HUDEP-2 (cell line): ENCODE measurements around the gene KIAA0319L.
A peak's percentile ranks its signal among the peaks of the same experiment; 100 is the strongest.
"Not testable (repeated sequence)": the region's sequence is repeated elsewhere in the genome, so short reads cannot be mapped to it uniquely, and the experiment has no call there.

Experiments
- DNase-seq, 76 experiments: peaks; one replicate each; lab custom pipeline; 2025; ENCODE audit not compliant: unreplicated experiment in 76 of 76; lab: John Stamatoyannopoulos, UW

Gene KIAA0319L

GRCh38 chr1:35585281-35585680, 28.1 kb upstream of the KIAA0319L start:
- no peak for DNase-seq

DNA sequence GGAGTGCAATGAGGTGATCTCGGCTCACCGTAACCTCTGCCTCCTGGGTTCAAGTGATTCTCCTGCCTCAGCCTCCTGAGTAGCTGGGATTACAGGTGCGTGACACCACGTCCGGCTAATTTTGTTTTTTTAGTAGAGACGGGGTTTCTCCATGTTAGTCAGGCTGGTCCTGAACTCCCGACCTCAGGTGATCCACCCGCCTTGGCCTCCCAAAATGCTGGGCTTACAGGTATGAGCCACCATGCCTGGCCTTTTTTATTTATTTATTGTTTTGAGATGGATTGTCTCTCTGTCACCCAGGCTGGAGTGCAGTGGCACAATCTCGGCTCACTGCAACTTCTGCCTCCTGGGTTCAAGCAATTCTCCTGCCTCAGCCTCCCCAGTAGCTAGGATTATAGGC, 24.4 kb upstream of the KIAA0319L start:
- not testable (repeated sequence) for DNase-seq

GRCh38 chr1:35580949-35581388, 23.8 kb upstream of the KIAA0319L start:
- DNase-seq = no peak

DNA sequence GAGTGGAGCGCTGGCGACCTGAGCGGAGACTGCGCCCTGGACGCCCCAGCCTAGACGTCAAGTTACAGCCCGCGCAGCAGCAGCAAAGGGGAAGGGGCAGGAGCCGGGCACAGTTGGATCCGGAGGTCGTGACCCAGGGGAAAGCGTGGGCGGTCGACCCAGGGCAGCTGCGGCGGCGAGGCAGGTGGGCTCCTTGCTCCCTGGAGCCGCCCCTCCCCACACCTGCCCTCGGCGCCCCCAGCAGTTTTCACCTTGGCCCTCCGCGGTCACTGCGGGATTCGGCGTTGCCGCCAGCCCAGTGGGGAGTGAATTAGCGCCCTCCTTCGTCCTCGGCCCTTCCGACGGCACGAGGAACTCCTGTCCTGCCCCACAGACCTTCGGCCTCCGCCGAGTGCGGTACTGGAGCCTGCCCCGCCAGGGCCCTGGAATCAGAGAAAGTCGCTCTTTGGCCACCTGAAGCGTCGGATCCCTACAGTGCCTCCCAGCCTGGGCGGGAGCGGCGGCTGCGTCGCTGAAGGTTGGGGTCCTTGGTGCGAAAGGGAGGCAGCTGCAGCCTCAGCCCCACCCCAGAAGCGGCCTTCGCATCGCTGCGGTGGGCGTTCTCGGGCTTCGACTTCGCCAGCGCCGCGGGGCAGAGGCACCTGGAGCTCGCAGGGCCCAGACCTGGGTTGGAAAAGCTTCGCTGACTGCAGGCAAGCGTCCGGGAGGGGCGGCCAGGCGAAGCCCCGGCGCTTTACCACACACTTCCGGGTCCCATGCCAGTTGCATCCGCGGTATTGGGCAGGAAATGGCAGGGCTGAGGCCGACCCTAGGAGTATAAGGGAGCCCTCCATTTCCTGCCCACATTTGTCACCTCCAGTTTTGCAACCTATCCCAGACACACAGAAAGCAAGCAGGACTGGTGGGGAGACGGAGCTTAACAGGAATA, 20.1 kb upstream of the KIAA0319L start:
- DNase-seq = no peak

DNA sequence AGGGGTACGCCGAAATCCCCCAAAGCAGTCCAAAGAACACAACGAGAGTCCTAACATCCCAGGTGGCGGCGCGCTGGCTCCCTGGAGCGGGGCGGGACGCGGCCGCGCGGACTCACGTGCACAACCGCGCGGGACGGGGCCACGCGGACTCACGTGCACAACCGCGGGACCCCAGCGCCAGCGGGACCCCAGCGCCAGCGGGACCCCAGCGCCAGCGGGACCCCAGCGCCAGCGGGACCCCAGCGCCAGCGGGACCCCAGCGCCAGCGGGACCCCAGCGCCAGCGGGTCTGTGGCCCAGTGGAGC, 19.5 kb upstream of the KIAA0319L start:
- DNase-seq = not testable (repeated sequence)

GRCh38 chr1:35576061-35576765, 19.0 kb upstream of the KIAA0319L start:
- DNase-seq = no peak

GRCh38 chr1:35575416-35575958, 18.3 kb upstream of the KIAA0319L start:
- no peak for DNase-seq

DNA sequence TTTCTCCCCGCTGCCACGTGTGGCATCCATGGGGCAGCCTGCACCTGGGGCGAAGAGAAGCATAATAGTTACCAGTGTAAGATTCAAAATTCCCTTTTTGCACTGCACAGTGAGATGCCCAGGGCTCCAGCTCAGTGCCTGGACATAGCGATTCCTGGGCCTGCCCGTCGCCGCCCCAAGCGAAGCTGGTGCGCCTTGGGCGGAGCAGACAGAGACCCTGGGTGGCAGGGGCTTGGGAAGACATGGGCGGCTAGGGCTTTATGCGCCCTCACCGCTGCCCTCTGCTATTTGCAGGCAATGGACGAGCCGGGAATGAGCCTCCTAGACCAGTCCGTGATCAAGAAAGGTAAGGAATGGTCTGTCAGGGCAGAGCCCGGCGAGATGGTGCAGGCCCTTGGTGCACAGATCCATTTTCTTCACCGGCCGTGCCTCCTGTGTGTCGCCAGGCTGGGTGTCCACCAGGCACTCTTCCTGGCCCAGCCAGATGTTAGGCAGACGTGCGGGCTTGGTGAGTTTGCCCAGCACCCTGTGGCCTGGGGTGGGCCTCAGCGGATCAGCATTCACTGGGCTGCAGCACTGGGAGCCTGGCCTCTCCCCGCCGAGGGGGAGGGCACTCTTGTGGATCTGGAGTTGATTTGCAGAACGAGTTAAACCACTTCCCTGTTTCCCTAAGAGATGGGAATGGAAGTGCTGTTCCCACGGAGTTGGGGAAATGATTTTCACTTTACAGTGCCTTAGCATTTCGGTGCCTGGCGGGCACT, 17.6 kb upstream of the KIAA0319L start:
- no peak for DNase-seq

DNA sequence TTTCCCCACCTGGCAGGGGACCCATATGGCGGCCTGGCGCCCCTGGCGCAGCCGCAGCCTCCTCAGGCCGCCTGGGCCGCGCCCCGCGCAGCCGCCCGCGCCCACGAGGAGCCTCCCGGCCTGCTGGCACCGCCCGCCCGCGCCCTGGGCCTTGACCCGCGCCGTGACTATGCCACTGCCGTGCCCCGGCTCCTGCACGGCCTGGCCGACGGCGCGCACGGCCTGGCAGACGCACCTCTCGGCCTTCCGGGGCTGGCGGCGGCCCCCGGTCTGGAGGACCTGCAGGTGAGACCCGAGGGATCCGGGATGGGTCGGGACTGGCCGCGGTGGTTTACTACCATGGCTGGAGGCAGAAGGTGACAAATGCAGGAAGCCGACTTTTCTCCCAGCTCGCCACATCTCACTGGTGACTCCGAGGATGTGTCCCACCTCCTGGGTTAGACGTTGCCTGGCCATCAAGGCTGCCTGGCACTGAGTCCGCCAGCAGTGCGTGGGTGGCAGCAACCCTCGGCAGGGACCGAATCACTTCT, 17.0 kb upstream of the KIAA0319L start:
- DNase-seq = no peak

DNA sequence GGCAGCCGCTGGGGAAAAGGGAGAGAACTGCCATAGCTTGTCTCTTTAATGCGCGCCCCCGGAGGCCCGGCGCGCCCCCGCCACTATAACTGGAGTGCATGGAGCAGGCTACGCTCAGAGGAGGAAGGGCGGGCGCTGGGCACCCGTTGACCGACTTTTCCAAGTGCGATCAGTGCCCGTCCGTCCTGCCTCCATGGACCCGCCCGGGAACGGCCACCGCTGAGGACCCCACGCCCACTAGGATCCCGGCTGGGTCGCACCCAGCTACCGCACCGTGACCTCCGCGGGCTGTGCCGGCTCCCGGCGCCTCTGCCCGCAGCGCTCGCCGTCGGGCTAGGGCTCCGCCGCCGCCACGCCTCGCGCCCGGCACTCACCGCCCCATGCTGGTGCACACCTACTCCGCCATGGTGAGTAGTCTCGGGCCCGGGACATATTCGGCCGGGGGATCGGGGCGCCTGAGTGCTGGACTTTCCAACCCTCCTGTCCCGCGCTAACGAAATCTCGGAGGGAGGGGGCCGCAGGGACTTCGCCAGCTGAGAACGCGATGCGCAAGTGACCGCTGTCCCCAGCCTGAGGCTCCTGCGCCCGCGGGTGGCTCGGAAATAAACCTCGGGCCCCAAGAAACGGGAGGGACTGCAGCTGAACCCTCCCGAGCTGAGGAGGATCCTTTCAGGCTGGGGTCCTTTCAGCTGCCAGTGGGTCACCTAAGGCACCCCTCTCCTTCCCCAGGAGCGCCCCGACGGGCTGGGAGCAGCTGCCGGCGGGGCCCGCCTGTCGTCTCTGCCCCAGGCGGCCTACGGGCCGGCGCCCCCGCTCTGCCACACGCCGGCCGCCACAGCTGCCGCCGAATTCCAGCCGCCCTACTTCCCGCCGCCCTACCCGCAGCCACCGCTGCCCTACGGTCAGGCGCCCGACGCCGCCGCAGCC, 16.3 kb upstream of the KIAA0319L start, which contains the start of gene TFAP2E:
TFAP2E (plus strand) TSS at position 117 of the 927 bp plus-strand sequence; CDS start at position 381, 264 bp downstream.
- DNase-seq = peak in 5 of 76 experiments; percentile 2 to 17 (median 14)

DNA sequence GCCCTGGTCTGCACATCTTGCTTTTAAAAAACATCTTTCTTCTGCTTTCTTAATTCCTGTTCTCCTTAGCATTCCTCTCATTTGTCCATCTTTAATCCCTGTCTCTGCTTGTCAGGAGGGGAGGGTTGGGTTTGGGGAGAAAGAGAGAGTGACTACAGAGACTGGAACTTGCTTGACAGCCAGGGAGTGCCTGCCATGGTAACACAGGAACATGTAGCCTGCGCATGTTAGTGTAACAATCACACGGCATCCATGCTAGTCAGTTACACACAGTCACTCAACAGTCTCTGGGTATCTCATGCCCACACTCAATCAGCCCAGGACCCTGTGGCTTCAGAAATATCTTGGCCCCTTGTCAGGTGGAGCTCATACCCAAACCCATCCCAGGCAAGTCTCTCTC, 15.1 kb upstream of the KIAA0319L start:
- DNase-seq = no peak

DNA sequence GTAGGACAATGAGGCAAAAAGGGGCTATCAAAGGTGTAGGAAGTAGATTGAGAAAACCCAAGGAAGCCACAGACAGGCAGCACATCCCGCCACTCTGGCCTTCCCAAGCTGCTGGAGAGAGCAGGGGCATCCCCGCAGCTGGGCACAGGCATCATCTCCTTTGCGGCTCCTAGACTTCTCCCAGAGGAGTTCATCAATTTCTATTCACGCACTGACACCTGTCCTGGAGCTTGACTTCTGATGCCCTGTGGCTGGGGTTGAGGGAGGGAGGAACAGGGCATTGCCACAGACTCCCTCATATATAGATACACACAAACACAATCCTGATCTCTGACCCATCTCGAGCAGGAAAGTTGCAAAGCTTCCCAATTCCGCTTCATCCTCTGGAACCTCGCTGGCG, 14.1 kb upstream of the KIAA0319L start:
- DNase-seq = no peak

DNA sequence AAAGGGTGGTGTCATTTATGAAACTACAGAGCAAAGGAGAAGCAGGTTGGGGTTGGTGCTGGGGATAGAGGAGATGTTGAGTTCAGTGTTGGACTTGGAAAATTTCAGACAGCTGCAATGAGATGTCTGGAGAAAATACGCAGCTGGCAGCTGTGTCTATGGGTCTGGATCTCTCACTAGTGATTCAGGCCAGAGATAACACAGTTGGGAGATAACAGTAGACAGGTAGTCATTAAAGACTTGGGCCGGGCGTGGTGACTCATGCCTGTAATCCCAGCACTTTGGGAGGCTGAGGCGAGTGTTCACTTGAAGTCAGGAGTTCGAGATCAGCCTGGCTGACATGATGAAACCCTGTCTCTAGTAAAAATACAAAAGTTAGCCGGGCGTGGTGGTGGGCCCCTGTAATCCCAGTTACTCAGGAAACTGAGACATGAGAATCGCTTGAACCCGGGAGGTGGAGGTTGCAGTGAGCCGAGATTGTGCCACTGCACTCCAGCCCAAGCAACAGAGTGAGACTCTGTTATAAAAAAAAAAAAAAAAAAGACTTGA, 13.5 kb upstream of the KIAA0319L start:
- no peak for DNase-seq

GRCh38 chr1:35569936-35570335, 12.7 kb upstream of the KIAA0319L start:
- no peak for DNase-seq

DNA sequence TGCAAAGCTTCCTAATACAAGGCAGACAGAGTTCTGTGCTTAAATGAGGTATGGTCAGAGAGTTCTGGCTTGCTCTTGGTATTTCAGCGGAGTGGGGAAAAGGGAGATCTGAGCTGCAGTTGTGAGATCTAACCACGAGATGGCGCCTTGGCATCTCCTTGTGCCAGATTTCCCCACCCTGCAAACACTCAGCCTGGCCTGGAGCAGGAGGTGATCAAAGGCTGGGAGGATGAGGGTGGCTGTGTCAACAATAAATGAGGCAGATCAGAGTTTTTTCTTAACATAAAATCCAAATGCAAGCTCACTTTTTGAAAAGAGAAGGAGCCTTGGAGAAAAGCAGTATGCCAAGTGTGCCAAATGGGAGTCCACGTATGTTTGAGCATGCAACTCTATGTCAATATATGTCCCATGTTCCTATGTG, 11.8 kb upstream of the KIAA0319L start:
- peak in 56 of 76 experiments; percentile 2 to 67 (median 41) for DNase-seq

- no peak for DNase-seq
These were observed 10.8 kb upstream of the KIAA0319L start for GRCh38 chr1:35567947-35568558.

DNA sequence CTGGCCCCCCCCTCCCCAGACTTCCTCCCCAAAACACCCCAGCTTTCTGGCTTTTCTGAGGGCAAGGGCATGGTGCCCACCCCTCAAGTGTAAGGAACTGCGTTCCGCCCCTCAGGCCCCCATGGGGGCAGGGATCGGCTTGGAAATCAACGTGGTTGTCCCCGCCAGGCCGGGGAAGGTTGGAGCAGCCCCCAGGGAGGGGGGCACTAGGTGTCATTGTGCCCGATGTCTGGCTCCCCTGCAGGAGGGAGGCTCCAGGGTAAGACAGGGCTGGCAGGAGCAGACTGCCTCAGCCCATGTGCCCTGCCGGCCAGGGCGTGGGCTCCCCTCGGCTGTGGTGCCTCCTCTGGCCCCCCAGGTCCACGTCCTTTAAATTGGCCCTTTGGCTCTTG, 8.5 kb upstream of the KIAA0319L start:
- no peak for DNase-seq

DNA sequence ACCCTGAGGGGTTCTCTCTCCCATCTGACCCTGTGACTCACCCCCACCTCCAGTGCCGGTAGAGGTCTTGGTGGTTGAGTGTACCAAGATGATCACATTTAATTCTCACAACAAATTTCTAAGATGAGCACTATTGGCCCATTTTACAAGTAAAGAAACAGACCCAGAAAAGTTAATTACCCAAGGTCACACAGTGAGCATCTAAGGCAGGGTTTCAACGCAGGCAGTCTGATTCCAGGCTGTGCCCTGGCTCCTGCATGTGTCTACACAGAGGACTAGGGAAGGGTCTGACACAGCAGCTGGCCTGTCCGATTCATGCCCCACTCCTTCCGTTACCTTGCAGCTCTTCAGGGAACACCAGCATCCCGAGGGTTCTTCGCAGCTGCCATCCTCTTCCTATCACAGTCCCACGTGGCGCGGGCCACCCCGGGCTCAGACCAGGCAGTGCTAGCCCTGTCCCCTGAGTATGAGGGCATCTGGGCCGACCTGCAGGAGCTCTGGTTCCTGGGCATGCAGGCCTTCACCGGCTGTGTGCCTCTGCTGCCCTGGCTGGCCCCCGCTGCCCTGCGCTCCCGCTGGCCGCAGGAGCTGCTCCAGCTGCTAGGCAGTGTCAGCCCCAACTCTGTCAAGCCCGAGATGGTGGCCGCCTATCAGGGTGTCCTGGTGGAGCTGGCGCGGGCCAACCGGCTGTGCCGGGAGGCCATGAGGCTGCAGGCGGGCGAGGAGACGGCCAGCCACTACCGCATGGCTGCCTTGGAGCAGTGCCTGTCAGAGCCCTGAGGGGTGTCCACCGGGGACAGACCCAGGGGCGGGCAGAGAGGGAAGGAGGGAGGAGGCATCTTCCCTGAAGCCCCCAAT, 7.9 kb upstream of the KIAA0319L start:
- DNase-seq = no peak
